CD4-positive, alpha-beta T cell treated with Interleukin-21 for 1 hour (primary cell): ENCODE results near the gene KLF1.
A peak's percentile ranks its signal among the peaks of the same experiment; 100 is the strongest.
"Not testable (repeated sequence)": the region's sequence is repeated elsewhere in the genome, so short reads cannot be mapped to it uniquely, and the experiment has no call there.

Experiments
- DNase-seq: peaks from one replicate; pipeline ENCODE4 v3.0.0-alpha.2; 2020

The KLF1 gene

GRCh38 chr19:12890787-12891552, 4.0 kb upstream of the KLF1 start, which contains the start of gene GCDH:
GCDH (plus strand) TSS chr19:12891160; CDS start chr19:12891305, 145 bp downstream.
- DNase-seq: peak; percentile 99

DNA sequence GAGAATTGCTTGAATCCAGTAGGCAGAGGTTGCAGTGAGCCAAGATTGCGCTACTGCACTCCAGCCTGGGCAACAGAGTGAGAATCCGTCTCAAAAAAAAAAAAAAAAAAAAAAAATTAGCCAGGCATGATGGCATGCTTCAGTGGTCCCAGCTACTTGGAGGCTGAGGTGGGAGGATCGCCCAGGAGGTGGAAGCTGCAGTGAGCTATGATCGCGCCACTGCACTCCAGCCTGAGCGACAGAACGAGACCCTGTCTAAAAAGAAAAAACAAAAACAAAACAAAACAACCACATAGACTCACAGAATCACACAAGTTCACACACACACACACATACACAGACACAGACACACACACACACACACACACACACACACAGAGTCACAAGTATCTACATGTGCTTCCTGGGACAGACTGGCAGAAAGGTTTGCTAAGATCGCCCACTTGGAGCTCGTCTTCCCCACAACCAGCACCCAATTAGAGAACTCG, 3.3 kb upstream of the KLF1 start:
- DNase-seq: not testable (repeated sequence)

DNA sequence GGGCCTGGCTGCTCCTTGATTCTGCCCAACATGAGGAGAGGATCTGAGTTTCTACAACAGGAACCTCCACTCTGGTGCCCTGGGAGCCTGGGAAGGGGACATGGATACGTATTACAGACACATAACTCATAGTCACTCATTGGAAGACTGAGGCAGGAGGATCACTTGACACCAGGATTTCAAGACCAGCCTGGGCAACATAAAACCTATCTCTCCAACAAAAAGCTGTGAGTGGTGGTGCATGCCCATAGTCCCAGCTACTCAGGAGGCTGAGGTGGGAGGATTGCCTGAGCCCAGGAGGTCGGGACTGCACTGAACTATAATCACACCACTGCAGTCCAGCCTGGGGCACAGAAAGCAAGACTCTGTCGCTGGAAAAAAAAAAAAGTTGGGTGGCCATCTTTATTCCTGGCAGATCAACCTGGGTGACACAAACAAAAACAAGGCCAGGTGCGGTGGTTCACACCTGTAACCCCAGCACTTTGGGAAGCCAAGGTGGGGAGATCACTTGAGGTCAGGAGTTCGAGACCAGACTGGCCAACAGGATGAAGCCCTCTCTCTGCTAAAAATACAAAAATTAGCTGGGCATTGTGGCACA, 1.1 kb upstream of the KLF1 start:
- DNase-seq: no peak

GRCh38 chr19:12886651-12886968, 391 bp downstream of the KLF1 start:
- DNase-seq: no peak

DNA sequence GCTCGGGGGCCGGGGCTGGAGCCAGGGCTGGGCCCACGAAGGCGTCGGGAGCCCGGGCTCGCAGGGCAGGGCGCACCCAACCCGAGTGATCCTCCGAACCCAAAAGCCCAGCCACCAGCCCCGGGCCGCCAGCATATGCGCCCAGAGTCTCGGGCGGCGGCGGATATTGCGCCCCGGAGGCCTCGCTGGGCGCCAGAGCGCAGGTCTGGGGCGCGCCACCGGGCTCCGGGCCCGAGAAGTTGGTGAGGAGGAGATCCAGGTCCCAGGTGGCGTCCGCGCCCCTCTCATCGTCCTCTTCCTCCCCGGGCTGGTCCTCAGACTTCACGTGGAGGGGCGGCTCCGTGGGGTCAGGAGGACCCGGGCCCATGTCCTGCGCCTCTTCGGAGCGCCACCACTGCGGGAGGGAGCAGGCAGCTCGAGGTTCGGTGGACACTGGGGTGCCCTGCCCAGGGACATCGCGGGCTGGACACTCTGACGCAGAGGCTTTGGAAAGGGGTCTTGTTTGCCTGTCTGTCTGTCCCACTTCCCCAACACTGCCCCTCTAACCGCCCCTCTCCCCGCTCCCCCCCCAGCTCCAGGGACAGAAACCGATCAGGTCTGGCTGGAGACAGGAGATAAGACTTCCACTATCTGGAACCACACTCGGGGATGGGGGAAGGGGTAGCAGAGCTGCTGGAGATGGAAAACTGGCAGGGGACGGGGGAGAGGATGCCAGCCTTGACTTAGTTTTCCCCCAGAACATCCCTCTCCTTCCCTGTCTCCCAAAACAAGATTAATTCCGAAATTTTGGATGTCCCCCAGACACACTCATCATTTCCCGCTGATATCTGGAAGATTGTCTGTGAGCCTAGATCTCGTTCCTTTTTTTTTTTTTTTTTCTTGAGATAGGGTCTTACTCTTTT, 1.0 kb downstream of the KLF1 start:
- DNase-seq: no peak

GRCh38 chr19:12884926-12885748, 1.9 kb downstream of the KLF1 start:
- DNase-seq: peak; percentile 92

DNA sequence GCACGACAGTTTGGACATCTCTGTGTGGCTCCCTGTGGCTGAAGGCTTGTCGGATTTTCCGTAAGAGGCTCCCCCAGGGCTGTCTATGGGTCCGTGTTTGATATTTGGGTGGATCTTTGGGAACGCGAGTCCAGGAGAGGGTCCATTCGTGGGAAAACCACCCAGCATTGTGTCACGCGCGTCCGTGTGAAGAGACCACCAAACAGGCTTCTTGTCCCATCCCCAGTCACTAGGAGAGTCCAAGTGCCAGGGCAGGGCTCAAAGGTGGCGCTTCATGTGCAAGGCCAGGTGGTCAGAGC, 2.4 kb downstream of the KLF1 start:
- DNase-seq: no peak

- no peak for DNase-seq
Observed at GRCh38 chr19:12884202-12884601, 2.8 kb downstream of the KLF1 start.

DNA sequence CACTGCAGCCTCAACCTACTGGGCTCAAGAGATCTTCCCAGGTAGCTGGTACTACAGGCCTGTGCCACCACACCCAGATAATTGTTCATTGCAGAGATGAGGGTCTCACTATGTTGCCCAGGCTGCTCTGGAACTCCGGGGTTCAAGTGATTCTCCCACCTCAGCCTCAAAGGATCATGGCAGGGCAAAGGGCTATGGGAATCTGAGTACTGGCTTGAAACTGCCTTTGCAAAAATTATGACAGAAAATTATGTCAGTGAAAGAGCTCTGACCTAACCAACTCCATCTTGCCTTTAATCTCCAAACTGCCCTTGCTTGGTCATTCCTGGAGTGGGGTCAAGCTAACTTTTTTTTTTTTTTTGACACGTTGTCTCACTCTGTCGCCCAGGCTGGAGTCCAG, 4.4 kb downstream of the KLF1 start:
- DNase-seq: no peak

GRCh38 chr19:12881172-12881808, 5.7 kb downstream of the KLF1 start, which contains the start of gene DNASE2:
DNASE2 (minus strand) TSS chr19:12881449; CDS start chr19:12881375, 74 bp downstream.
- DNase-seq: peak; percentile 90

GRCh38 chr19:12880551-12881171, 6.3 kb downstream of the KLF1 start:
- DNase-seq: no peak

GRCh38 chr19:12875086-12875485, 11.9 kb downstream of the KLF1 start:
- DNase-seq: no peak

DNA sequence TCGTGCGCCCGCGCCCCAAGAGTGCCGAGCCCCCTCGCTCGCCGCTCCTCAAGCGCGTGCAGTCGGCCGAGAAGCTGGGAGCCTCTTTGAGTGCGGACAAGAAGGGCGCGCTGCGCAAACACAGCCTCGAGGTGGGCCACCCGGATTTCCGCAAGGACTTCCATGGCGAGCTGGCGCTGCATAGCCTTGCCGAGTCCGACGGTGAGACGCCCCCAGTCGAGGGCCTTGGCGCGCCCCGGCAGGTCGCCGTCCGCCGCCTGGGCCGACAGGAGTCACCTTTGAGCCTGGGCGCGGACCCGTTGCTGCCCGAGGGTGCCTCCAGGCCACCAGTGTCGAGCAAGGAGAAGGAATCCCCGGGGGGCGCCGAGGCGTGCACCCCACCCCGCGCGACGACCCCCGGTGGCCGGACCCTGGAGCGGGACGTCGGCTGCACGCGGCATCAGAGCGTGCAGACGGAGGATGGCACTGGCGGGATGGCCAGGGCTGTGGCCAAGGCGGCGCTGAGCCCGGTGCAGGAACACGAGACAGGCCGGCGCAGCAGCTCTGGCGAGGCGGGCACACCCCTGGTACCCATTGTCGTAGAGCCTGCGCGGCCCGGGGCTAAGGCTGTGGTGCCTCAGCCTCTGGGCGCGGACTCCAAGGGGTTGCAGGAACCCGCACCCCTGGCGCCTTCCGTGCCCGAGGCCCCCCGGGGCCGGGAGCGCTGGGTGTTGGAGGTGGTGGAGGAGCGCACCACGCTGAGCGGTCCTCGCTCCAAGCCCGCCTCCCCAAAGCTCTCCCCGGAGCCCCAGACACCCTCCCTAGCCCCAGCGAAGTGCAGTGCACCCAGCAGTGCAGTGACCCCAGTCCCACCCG, 12.9 kb downstream of the KLF1 start:
- no peak for DNase-seq

DNA sequence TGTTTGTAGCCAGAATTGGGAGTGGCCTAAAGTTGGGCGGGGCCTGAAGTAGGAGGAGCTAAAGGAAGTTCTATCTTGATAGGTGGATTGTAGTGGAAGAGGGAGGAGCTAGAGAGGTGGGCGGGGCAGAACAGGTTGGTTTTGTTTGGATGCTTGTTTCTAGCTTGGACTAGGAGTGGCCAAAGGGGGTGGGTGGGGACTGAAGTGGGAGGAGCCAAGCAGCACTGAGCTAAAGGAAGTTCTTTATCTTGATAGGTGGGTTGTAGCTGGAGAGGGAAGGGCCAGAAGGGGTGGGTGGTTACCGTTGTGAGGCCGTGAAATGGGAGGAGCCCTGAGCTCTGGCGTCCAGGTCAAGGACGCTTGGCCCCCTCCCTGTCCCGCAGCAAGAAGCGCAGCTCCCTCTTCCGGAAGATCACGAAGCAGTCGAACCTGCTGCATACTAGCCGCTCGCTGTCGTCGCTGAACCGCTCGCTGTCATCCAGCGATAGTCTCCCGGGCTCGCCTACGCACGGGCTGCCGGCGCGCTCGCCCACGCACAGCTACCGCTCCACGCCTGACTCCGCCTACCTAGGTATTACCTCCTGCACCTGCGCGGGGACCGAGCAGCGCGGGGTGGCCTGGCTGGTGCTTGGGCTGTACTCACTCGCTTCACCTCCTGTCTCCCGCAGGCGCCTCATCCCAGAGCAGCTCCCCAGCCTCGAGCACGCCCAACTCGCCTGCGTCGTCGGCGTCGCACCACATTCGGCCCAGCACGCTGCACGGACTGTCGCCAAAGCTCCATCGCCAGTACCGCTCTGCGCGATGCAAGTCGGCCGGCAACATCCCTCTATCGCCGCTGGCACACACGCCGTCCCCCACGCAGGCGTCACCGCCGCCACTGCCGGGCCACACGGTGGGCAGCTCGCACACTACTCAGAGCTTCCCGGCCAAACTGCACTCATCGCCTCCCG, 13.8 kb downstream of the KLF1 start:
- peak; percentile 84 for DNase-seq

DNA sequence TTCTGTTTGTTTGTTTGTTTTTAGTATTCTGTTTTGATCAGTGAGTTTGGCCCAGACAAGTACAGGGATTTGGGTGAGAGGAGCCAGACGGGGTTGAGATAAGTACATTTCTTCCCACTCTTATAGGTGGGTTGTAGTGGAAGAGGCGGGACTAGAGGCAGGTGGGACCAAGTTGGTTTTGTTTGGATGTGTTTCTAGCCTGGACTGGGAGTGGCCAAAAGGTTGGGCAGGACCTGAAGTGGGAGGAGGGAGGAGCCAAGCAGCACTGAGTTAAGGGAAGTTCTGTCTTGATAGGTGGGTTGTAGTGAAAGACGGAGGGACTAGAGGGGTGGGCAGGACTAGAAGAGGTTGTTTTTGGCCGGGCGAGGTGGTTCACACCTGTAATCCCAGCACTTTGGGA, 14.7 kb downstream of the KLF1 start:
- DNase-seq: no peak

DNA sequence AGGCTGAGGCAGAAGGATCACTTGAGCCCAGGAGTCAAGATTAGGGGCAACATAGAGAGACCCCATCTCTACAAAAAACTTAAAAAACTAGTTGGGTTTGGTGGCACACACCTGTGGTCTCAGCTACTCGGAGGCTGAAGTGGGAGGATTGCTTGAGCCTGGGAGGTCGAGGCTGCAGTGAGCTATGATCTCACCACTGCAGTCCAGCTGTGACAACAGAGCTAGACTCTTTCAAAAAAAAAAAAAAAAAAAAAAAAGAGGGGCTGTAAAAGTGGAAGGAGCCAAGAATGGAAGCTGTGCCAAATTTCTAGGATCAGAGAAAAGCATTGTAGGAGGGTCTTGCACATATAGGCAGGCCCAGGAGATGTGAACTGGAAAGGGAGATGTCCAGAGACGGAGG, 15.3 kb downstream of the KLF1 start:
- DNase-seq: no peak

DNA sequence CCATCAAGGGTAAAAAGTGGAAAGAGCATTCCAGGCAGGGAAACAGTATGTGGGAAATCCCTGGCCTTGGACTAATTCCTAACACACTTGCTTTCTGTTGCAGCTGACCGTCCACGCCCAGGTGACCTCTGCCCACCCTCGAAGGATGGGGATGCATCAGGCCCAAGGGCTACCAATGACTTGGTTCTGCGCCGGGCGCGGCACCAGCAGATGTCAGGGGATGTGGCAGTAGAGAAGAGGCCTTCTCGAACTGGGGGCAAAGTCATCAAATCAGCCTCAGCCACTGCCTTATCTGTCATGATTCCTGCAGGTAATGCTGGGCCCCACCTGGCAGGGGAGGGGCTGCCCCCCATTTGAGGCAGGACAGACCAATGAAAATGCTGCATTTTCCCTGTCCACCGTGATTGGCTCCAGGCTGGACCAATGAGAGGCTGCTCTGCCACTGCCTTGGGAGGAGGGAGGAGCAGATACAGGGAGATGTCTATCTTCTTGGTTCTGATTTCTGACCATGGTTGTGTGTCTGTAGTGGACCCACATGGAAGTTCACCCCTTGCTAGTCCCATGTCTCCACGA, 18.4 kb downstream of the KLF1 start:
- DNase-seq: no peak

DNA sequence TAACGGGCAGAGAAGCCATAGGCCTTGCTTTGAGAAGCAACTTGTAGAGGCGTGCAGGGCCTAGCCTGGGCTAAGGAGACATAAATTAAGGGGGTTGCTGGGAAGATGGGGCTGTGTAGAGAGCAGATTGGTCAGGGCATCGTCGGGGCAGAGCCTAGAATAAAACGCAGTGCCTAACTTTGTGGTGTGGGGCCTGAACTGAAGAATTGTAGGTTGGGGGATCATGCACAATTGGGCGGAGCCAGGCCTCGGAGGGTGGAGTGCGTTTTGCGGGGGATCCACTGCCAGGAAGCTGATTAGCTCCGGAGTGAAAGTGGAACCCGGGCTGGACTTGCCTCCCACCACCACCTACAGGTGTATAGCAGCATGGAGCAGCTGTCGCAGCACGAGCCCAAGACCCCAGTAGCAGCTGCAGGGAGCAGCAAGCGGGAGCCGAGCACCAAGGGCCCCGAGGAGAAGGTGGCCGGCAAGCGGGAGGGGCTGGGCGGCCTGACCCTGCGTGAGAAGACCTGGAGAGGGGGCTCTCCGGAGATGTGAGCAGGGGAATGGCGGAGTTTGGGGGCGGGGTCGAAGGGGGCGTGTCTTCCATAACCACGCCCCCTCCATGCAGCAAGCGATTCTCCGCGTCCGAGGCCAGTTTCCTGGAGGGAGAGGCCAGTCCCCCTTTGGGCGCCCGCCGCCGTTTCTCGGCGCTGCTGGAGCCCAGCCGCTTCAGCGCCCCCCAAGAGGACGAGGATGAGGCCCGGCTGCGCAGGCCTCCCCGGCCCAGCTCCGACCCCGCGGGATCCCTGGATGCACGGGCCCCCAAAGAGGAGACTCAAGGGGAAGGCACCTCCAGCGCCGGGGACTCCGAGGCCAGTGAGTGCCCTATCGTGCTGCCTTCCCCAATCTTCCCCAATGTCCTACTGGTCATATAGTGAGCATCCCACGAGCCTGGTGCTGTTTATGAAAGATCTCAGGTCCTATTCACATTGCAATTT, 19.6 kb downstream of the KLF1 start:
- DNase-seq: peak; percentile 62
